ENCODE results near the gene ERBB3.

ERBB3 gene

GRCh38 chr12:56041552-56042429 lies 38.2 kb upstream of the ERBB3 start, which contains the start of gene RPS26 (continued):
- TF ChIP-seq ZNF274 (IDR thresholded peaks at IDR 0.05; ENCODE audit: low read length), result no peak
- no peak for TF ChIP-seq ZNF274 (tag by site-specific recombination; IDR thresholded peaks at IDR 0.05; ENCODE audit: borderline replicate concordance)
- TF ChIP-seq KLF16 (tag by site-specific recombination; IDR thresholded peaks at IDR 0.05), result peak; percentile 94
- TF ChIP-seq ZNF629 (tag by site-specific recombination; IDR thresholded peaks at IDR 0.05), result peak; percentile 95
- peak; percentile 99 for TF ChIP-seq ZNF76 (tag by site-specific recombination; IDR thresholded peaks at IDR 0.05; ENCODE audit: borderline replicate concordance, low read depth)
- TF ChIP-seq KLF17 (tag by site-specific recombination; IDR thresholded peaks at IDR 0.05), result peak; percentile 97
- TF ChIP-seq ZNF114 (tag by site-specific recombination; IDR thresholded peaks at IDR 0.05), result no peak
- peak; percentile 67; the same call in 1 of the 2 replicates for TF ChIP-seq ZNF280D (tag by site-specific recombination; IDR thresholded peaks at IDR 0.05)
- no peak for TF ChIP-seq ZNF354C (tag by site-specific recombination; IDR thresholded peaks at IDR 0.05; ENCODE audit: borderline replicate concordance, low read depth)
- TF ChIP-seq ZNF621 (tag by site-specific recombination; IDR thresholded peaks at IDR 0.05), result no peak
- peak; percentile 93 for TF ChIP-seq YY2 (tag by site-specific recombination; IDR thresholded peaks at IDR 0.05)
- TF ChIP-seq ZNF18 (tag by site-specific recombination; IDR thresholded peaks at IDR 0.05), result no peak; the same call in none of the 2 replicates
- TF ChIP-seq ZSCAN18 (tag by site-specific recombination; IDR thresholded peaks at IDR 0.05), result peak; percentile 90; the same call in 1 of the 2 replicates
- no peak for TF ChIP-seq ZNF514 (tag by site-specific recombination; IDR thresholded peaks at IDR 0.05)
- 0 out of 2 replicates have a peak, but pooled peaks have one; percentile 28 for TF ChIP-seq ZNF645 (tag by site-specific recombination; IDR thresholded peaks at IDR 0.05)
- peak; percentile 65 for TF ChIP-seq GLIS2 (tag by site-specific recombination; IDR thresholded peaks at IDR 0.05)
- TF ChIP-seq ZNF610 (tag by site-specific recombination; IDR thresholded peaks at IDR 0.05; ENCODE audit: borderline replicate concordance), result peak; percentile 89
- TF ChIP-seq TRIM28 (IDR thresholded peaks at IDR 0.05; ENCODE audit: borderline replicate concordance, low read length), result 0 out of 2 replicates have a peak, but pooled peaks have one; percentile 82
- peak; percentile 75 for TF ChIP-seq ZNF335 (tag by site-specific recombination; conservative IDR thresholded peaks at IDR 0.05)
- peak; percentile 41; the same call in 1 of the 2 replicates for TF ChIP-seq ZNF449 (tag by site-specific recombination; IDR thresholded peaks at IDR 0.05)
- TF ChIP-seq ZBTB1 (tag by site-specific recombination; IDR thresholded peaks at IDR 0.05), result no peak
- no peak for TF ChIP-seq ZNF214 (tag by site-specific recombination; IDR thresholded peaks at IDR 0.05; ENCODE audit: borderline replicate concordance)
- TF ChIP-seq ZNF658 (tag by site-specific recombination; IDR thresholded peaks at IDR 0.05), result no peak
- TF ChIP-seq ZNF211 (tag by site-specific recombination; IDR thresholded peaks at IDR 0.05; ENCODE audit: low read depth), result no peak
- TF ChIP-seq, protein P1, sequence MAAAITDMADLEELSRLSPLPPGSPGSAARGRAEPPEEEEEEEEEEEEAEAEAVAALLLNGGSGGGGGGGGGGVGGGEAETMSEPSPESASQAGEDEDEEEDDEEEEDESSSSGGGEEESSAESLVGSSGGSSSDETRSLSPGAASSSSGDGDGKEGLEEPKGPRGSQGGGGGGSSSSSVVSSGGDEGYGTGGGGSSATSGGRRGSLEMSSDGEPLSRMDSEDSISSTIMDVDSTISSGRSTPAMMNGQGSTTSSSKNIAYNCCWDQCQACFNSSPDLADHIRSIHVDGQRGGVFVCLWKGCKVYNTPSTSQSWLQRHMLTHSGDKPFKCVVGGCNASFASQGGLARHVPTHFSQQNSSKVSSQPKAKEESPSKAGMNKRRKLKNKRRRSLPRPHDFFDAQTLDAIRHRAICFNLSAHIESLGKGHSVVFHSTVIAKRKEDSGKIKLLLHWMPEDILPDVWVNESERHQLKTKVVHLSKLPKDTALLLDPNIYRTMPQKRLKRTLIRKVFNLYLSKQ (tag by site-specific recombination; IDR thresholded peaks at IDR 0.05; ENCODE audit: borderline replicate concordance), result no peak
- TF ChIP-seq ZNF777 (tag by site-specific recombination; IDR thresholded peaks at IDR 0.05; ENCODE audit: borderline replicate concordance), result 0 out of 2 replicates have a peak, but pooled peaks have one; percentile 47

Data from HEK293 (cell line).